HEK293T (cell line): Measurements from ENCODE around the gene AANAT.

Experiments used
- CTCF ChIA-PET: fragments of 350-600 bp; formaldehyde crosslinking; extraction: SDS; loops from one replicate; lab custom pipeline; 2021; ENCODE audit warnings: antibody characterized with exemption, inconsistent platforms; lab: Yijun Ruan, JAX
- POLR2A ChIA-PET: fragments of 350-600 bp; formaldehyde crosslinking; extraction: SDS; loops from one replicate; lab custom pipeline; 2020; ENCODE audit warnings: antibody characterized with exemption, inconsistent platforms; lab: Yijun Ruan, JAX
- DNase-seq: peaks from one replicate; pipeline ENCODE4 v3.0.0; 2012; ENCODE audit warnings: mixed read lengths; ENCODE audit errors: extremely low spot score
- ARNT ChIP-seq: fragments of 450-650 bp; IDR thresholded peaks from 2 replicates; pipeline ENCODE4 v1.6.1; 2017; ENCODE audit warnings: mild to moderate bottlenecking
- BHLHE40 ChIP-seq: fragments of 450-650 bp; IDR thresholded peaks from 2 replicates; pipeline ENCODE4 v1.6.1; 2016; ENCODE audit warnings: mild to moderate bottlenecking, moderate library complexity, borderline replicate concordance
- CTBP1 ChIP-seq: fragments of 450-650 bp; IDR thresholded peaks from 2 replicates; pipeline ENCODE4 v1.6.1; 2016; ENCODE audit warnings: borderline replicate concordance
- ELF4 ChIP-seq: fragments of 450-650 bp; IDR thresholded peaks from 2 replicates; pipeline ENCODE4 v1.6.1; 2017; ENCODE audit warnings: antibody characterized with exemption
- FOXA1 ChIP-seq: fragments of 450-650 bp; IDR thresholded peaks from 2 replicates; pipeline ENCODE4 v1.6.1; 2016; ENCODE audit warnings: mild to moderate bottlenecking
- FOXK2 ChIP-seq: fragments of 450-650 bp; IDR thresholded peaks from 2 replicates; pipeline ENCODE4 v1.6.1; 2016; ENCODE audit warnings: mild to moderate bottlenecking
- FOXM1 ChIP-seq: fragments of 450-650 bp; IDR thresholded peaks from 2 replicates; pipeline ENCODE4 v1.6.1; 2017; ENCODE audit warnings: mild to moderate bottlenecking, borderline replicate concordance
- HDGF ChIP-seq: fragments of 450-650 bp; IDR thresholded peaks from 2 replicates; pipeline ENCODE4 v1.6.1; 2017; ENCODE audit warnings: antibody characterized with exemption, borderline replicate concordance
- L3MBTL2 ChIP-seq: fragments of 450-650 bp; conservative IDR thresholded peaks from 2 replicates; pipeline ENCODE4 v1.6.1; 2016; ENCODE audit warnings: mild to moderate bottlenecking
- LEF1 ChIP-seq: fragments of 450-650 bp; IDR thresholded peaks from 2 replicates; pipeline ENCODE4 v1.6.1; 2017; ENCODE audit warnings: mild to moderate bottlenecking, borderline replicate concordance
- NFRKB ChIP-seq: fragments of 450-650 bp; IDR thresholded peaks from 2 replicates; pipeline ENCODE4 v1.6.1; 2016; ENCODE audit warnings: mild to moderate bottlenecking, moderate library complexity
- PKNOX1 ChIP-seq: fragments of 450-650 bp; IDR thresholded peaks from 2 replicates; pipeline ENCODE4 v1.6.1; 2016
- SP1 ChIP-seq: fragments of 450-650 bp; IDR thresholded peaks from 2 replicates; pipeline ENCODE4 v1.6.1; 2017
- SUZ12 ChIP-seq: fragments of 450-650 bp; IDR thresholded peaks from 2 replicates; pipeline ENCODE4 v1.6.1; 2016; ENCODE audit warnings: mild to moderate bottlenecking
- TARDBP ChIP-seq: fragments of 450-650 bp; IDR thresholded peaks from 2 replicates; pipeline ENCODE4 v1.6.1; 2016
- ZNF384 ChIP-seq: fragments of 450-650 bp; IDR thresholded peaks from 2 replicates; pipeline ENCODE4 v1.6.1; 2016

Gene AANAT

GRCh38 chr17:76467366-76467765 is at the start of gene AANAT:
TSS of gene AANAT (plus strand) at chr17:76467603. CDS start at chr17:76468747, 1,144 bp downstream.
- CTCF ChIA-PET = interaction anchor here (0.6 to 1.5 kb wide), 9 partner anchors 8 to 157 kb away, joined by 3 to 9 read pairs (median 5); no protein-coding TSS in a partner anchor
- no peak for DNase-seq
- TF ChIP-seq FOXA1 = no peak
- no peak for TF ChIP-seq PKNOX1
- TF ChIP-seq TARDBP = no peak
- no peak for TF ChIP-seq LEF1
- TF ChIP-seq SUZ12 = no peak
- no peak for TF ChIP-seq SP1
- TF ChIP-seq CTBP1 = no peak
- TF ChIP-seq L3MBTL2 = no peak
- no peak for TF ChIP-seq FOXM1
- TF ChIP-seq BHLHE40 = no peak
- TF ChIP-seq ZNF384 = no peak
- TF ChIP-seq ARNT = no peak
- no peak for TF ChIP-seq ELF4
- TF ChIP-seq HDGF = no peak
- TF ChIP-seq NFRKB = no peak
- TF ChIP-seq FOXK2 = no peak
- POLR2A ChIA-PET = interaction anchor here (1.3 kb wide), 1 partner anchor 9 kb away, joined by 3 read pairs; no protein-coding TSS in a partner anchor

GRCh38 chr17:76419576-76420260 is 47.7 kb upstream of the AANAT start:
- ChIA-PET CTCF (interaction anchor here (0.6 to 1.0 kb wide), 2 partner anchors 39 to 88 kb away, joined by 3 read pairs; no protein-coding TSS in a partner anchor), POLR2A (no interaction called here)
- no peak for TF ChIP-seq TARDBP
- TF ChIP-seq SUZ12 = no peak
- no peak for TF ChIP-seq SP1
- TF ChIP-seq ARNT = no peak
- TF ChIP-seq FOXA1 = no peak
- TF ChIP-seq HDGF = no peak
- TF ChIP-seq FOXM1 = no peak
- no peak for DNase-seq

GRCh38 chr17:76420356-76421043 is 46.9 kb upstream of the AANAT start:
- ChIA-PET CTCF (interaction anchor here (0.7 to 1.2 kb wide), 3 partner anchors 11 to 88 kb away, joined by 3 to 5 read pairs (median 3); no protein-coding TSS in a partner anchor), POLR2A (no interaction called here)

GRCh38 chr17:76421044-76421407 is 46.4 kb upstream of the AANAT start:
- TF ChIP-seq ARNT (no peak), CTBP1 (no peak), FOXK2 (no peak), SP1 (no peak), HDGF (no peak), NFRKB (no peak)
- ChIA-PET CTCF (interaction anchor here (0.7 to 1.2 kb wide), 3 partner anchors 12 to 87 kb away, joined by 3 to 5 read pairs (median 3); no protein-coding TSS in a partner anchor), POLR2A (no interaction called here)
- no peak for DNase-seq

More at GRCh38 chr17:76420356-76421043, 46.9 kb upstream of the AANAT start:
- TF ChIP-seq ELF4 = no peak
- no peak for TF ChIP-seq FOXM1
- TF ChIP-seq ARNT = no peak
- TF ChIP-seq L3MBTL2 = no peak
- no peak for TF ChIP-seq SUZ12
- TF ChIP-seq HDGF = no peak
- TF ChIP-seq LEF1 = no peak
- no peak for TF ChIP-seq TARDBP
- TF ChIP-seq NFRKB = no peak
- no peak for TF ChIP-seq CTBP1
- no peak for TF ChIP-seq ZNF384
- no peak for TF ChIP-seq SP1
- TF ChIP-seq FOXA1 = no peak
- no peak for TF ChIP-seq FOXK2
- no peak for TF ChIP-seq BHLHE40
- TF ChIP-seq PKNOX1 = no peak
- no peak for DNase-seq

- ChIA-PET POLR2A (no interaction called here), CTCF (no interaction called here)
- no peak for TF ChIP-seq SP1
- TF ChIP-seq TARDBP = no peak
- TF ChIP-seq LEF1 = no peak
- no peak for TF ChIP-seq ARNT
- TF ChIP-seq SUZ12 = no peak
- TF ChIP-seq PKNOX1 = no peak
- TF ChIP-seq FOXM1 = no peak
- no peak for TF ChIP-seq FOXK2
- no peak for TF ChIP-seq CTBP1
- no peak for TF ChIP-seq FOXA1
- no peak for TF ChIP-seq HDGF
- TF ChIP-seq ELF4 = no peak
- no peak for TF ChIP-seq NFRKB
- TF ChIP-seq L3MBTL2 = no peak
- no peak for TF ChIP-seq BHLHE40
- TF ChIP-seq ZNF384 = no peak
- no peak for DNase-seq
These were observed 45.0 kb upstream of the AANAT start for GRCh38 chr17:76422406-76422805.

- DNase-seq = no peak
- CTCF ChIA-PET = no interaction called here
- TF ChIP-seq TARDBP (no peak), CTBP1 (no peak), SUZ12 (no peak), ELF4 (no peak), HDGF (no peak), ARNT (no peak), NFRKB (no peak), FOXM1 (no peak), FOXA1 (no peak), LEF1 (no peak), FOXK2 (no peak), ZNF384 (no peak), BHLHE40 (no peak), SP1 (no peak), L3MBTL2 (no peak), PKNOX1 (no peak)
- POLR2A ChIA-PET = no interaction called here
These were observed 44.5 kb upstream of the AANAT start for GRCh38 chr17:76422860-76423259.
